ENCODE results near the gene TMEM266.

Gene TMEM266

DNA sequence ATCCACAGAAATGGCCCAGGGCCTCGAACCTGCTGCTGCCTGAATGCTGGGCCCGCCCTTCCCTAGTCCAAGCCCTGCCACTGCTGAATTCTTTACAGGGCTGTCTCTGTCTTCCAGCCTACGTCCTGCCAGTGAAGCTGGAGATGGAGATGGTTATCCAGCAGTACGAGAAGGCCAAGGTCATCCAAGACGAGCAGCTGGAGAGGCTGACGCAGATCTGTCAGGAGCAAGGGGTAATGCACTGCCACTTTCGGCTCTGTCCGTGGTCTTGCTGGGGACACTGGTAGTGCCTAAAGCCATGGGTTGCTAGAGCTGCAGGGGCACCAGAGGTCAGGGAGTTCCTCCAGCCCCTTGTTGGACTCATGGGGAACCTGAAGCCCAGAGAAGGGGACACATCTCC is 115.7 kb downstream of the TMEM266 start:
- TF ChIP-seq, protein P1, sequence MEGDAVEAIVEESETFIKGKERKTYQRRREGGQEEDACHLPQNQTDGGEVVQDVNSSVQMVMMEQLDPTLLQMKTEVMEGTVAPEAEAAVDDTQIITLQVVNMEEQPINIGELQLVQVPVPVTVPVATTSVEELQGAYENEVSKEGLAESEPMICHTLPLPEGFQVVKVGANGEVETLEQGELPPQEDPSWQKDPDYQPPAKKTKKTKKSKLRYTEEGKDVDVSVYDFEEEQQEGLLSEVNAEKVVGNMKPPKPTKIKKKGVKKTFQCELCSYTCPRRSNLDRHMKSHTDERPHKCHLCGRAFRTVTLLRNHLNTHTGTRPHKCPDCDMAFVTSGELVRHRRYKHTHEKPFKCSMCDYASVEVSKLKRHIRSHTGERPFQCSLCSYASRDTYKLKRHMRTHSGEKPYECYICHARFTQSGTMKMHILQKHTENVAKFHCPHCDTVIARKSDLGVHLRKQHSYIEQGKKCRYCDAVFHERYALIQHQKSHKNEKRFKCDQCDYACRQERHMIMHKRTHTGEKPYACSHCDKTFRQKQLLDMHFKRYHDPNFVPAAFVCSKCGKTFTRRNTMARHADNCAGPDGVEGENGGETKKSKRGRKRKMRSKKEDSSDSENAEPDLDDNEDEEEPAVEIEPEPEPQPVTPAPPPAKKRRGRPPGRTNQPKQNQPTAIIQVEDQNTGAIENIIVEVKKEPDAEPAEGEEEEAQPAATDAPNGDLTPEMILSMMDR (IDR thresholded peaks at IDR 0.05; ENCODE audit: insufficient read depth, missing control alignments), result no peak
- DNase-seq (ENCODE audit: insufficient read length, low spot score) (no peak), FAIRE-seq (no peak)

DNA sequence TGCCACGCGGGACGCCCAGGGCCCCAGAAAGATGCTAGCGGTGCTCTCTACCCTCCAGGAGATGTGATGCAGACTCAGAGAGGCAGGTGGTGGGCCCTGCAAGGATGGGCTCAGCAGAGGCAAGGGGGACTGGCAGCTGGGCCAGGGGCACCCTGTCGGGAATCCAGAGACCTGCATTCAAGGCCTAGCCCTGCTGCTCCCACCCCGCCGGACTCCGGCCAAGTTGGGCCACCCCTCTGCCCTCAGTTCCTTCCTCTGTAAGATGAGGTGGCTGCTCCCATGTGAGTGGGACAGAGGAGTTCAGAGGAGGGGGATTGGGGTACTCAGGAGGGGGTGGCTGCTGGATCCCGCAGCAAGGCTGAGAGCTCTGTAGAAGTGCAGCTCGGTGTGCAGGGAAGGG is 116.3 kb downstream of the TMEM266 start:
- DNase-seq (ENCODE audit: insufficient read length, low spot score), result no peak
- FAIRE-seq, result no peak
- TF ChIP-seq, protein P1 (IDR thresholded peaks at IDR 0.05; ENCODE audit: insufficient read depth, missing control alignments), result no peak

DNA sequence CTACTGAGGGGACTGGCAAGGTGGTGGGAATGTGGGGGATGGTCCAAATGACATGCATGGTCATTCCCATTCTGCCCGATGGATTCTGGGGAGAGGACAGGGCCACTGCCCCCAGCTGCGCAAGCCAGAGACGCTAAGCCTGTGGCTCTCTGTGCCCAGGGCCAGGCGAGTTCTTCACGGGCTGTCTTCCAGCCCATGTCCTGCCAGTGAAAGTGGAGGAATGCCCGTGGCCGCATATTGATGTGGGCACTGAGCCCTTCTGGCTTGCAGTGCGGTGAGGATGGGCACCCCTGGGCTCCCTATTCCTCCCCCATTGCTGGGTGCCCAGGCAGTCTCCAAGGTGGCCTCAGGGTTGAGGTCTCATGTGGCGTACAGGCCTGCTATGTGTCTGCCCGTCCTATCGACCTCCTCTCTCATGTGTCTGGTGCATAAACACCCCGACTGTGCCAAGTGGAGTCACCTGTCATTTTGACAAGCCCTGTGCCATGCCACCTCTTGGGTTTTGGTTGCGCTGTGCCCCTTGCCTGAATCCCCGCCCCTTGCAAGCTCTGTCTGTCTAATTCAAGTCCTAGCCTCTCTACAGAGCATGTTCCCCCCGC is 116.8 kb downstream of the TMEM266 start:
- TF ChIP-seq, protein P1 (IDR thresholded peaks at IDR 0.05; ENCODE audit: insufficient read depth, missing control alignments), result no peak
- DNase-seq (ENCODE audit: insufficient read length, low spot score) (no peak), FAIRE-seq (no peak)

DNA sequence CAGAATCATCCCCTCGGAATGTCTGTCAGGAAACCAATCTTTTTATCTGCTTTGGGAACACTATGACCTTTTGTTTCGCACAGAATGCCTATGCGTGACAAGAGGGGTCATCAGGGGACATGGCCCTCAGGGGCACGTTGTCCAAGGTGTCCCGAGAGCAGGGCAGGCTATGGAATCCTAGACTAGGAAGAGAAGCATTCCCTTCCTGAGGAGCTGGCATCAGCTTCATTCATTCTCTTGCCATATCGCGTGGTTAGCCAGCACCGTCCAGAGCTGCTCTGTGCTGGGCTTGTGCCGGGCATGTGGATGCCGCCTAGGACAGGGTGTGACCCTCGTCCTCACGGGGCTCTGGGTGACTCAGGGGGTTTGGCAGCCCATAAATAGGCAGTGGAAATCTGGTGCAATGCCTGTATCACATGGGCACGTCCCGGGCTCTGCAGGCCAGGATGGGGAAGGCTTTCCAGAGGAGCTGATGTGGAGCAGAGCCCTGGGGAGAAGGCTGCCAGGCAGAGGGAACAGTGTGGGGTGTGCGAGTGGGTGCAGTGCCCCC is 117.8 kb downstream of the TMEM266 start:
- FAIRE-seq, result no peak
- TF ChIP-seq, protein P1 (IDR thresholded peaks at IDR 0.05; ENCODE audit: insufficient read depth, missing control alignments), result no peak
- no peak for DNase-seq (ENCODE audit: insufficient read length, low spot score)

DNA sequence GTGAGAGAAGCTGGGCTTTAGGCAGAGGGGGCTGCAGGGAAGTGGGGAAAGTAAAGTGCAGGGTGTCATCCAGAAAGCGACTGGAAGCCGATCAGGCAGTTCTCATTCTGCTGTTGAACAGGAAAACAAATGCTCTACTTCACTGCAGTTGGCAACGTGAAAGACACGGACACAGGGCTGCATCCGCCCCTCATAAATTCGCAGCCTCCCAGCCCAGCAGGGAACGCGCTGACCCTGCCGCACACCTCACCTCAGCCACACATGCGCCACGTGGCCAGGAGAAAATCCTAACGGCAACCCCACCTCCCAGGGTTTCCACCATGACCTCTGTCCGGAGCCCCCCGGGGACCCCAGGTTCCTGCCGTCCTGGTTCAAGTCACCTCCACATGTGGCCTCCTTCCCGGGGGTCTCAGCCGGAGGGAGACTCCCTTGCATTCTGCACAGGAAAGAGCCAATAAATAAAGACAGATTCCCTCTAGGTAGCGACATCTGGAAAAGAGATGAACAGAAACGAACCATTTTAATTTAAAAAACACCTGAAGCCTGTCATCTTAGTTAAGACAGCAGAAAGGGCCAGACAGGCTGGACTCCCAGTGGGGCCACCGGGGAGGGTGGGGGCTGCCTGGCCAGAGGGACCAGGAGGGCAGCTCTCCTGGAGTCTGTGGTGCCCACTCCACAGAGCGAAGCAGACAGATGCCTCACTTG is 118.7 kb downstream of the TMEM266 start:
- TF ChIP-seq, protein P1 (IDR thresholded peaks at IDR 0.05; ENCODE audit: insufficient read depth, missing control alignments), result no peak
- FAIRE-seq (no peak), DNase-seq (ENCODE audit: insufficient read length, low spot score) (no peak)

DNA sequence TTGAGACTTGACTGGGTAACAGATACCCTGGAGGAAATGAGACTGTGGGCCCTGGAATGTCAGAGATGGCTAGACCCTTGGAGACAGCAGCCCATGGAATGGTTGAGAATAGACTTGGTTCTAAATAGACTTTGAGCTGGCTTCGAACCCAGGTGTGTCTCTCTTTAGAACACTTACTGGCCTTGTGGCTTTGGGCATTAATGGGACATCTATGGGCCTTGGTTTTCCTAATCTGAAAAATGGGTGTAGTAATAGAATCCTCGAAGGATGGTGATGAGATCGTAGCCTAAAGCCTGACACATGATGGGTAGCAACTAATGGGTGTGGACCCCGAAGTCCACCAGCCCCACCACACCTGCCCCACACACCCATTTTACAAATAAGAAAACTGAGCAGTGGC is 119.2 kb downstream of the TMEM266 start:
- no peak for FAIRE-seq
- TF ChIP-seq, protein P1 (IDR thresholded peaks at IDR 0.05; ENCODE audit: insufficient read depth, missing control alignments), result no peak

DNA sequence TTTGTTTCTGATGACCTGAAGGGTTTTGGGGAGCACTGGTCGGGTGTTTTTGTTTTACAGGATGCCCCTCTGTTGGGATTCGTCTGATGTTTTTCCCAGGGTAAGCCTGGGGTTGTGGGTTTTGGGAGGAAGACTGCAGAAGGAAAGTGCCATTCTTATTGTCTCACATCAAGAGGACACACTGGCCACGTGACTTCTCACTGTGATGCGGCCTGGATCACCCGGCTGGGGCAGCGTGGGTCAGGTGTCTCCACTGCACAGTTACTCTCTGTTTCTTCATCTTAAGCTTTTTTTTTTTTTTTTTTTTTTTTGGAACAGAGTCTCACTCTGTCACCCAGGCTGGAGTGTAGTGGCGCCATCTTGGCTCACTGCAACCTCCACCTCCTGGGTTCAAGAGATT is 120.5 kb downstream of the TMEM266 start:
- FAIRE-seq (no peak), DNase-seq (ENCODE audit: insufficient read length, low spot score) (no peak)
- TF ChIP-seq, protein P1 (IDR thresholded peaks at IDR 0.05; ENCODE audit: insufficient read depth, missing control alignments), result no peak

More for the DNA sequence above, 119.2 kb downstream of the TMEM266 start:
- no peak for DNase-seq (ENCODE audit: insufficient read length, low spot score)

Data from D721Med (cell line).